Superior temporal gyrus (tissue), 1 donor: ENCODE results near the gene RHBG.
"Not testable (repeated sequence)": the region's sequence is repeated elsewhere in the genome, so short reads cannot be mapped to it uniquely, and the experiment has no call there.

Experiments
- DNase-seq: peaks from one replicate; pipeline ENCODE4 v3.0.0-alpha.2; 2016; ENCODE audit errors: extremely low spot score

The RHBG gene, protein sequence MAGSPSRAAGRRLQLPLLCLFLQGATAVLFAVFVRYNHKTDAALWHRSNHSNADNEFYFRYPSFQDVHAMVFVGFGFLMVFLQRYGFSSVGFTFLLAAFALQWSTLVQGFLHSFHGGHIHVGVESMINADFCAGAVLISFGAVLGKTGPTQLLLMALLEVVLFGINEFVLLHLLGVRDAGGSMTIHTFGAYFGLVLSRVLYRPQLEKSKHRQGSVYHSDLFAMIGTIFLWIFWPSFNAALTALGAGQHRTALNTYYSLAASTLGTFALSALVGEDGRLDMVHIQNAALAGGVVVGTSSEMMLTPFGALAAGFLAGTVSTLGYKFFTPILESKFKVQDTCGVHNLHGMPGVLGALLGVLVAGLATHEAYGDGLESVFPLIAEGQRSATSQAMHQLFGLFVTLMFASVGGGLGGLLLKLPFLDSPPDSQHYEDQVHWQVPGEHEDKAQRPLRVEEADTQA

DNA sequence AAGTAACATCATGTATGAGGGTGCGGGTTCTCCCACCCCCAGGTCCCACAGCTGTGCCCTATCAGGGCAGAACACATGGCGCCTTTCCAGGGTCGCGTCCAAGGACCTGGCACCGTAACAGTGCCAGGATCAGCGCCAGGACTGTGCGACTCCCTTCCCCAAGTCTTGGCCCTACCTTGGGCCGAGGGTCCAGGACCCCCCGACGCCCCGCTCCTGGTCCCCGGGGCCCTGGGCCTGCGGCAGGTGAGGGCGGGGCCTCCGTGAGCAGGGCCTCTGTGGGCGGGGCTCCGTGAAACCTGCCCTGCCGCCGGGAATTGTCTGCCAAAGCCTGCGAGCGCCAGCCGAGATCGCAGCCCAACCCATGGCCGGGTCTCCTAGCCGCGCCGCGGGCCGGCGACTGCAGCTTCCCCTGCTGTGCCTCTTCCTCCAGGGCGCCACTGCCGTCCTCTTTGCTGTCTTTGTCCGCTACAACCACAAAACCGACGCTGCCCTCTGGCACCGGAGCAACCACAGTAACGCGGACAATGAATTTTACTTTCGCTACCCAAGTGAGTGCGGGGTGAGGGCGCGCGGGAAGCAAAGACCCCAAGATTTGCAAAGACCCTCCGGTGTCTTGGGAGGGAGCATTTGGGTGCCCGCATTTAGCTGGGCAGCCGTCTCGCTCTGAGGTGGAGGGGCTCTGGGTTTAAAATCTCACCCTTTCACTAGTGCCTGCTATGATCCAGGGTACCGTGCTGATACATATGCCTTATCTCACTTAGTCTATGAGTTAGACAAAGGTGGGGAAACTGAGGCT is at the start of gene RHBG:
Gene RHBG (plus strand): TSS at position 323 of the 796 bp plus-strand sequence. CDS start 39 bp downstream, at position 362.
- DNase-seq = no peak

DNA sequence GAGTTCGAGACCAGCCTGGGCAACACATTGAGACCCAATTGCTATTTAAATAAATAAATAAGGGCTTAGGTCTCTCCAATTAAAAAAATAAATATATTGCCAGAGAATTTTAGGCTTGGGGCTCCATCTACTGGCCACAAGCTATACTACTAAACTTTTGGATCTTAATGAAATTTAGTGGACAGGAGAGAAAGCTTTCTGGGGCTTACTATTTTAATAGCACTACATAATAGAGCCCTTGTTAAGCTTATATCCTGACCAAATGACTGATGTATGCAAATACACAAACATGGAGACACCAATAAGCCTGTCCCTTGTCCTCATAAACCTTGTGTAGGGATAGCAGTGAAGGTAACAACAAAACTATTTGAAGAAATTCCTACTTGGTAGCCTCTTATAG is 49.3 kb upstream of the RHBG start:
- peak; percentile 46 for DNase-seq

DNA sequence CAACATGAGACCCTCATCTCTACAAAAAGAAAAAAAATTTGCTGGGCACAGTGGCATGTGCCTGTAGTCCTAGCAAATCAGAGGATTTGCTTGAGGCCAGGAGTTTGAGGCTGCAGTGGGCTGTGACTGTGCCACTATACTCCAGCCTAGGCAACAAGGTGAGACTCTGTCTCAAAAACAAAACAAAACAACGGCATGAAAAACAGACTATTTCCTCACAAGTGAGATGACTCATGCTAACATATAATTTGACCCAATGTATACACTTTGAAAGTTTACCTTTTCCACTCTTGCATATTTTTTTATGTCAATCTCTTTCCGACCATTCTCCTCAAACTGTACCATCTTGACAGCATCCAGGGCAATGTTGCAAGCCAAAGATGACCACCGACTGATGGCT is 48.5 kb upstream of the RHBG start:
- DNase-seq = no peak

DNA sequence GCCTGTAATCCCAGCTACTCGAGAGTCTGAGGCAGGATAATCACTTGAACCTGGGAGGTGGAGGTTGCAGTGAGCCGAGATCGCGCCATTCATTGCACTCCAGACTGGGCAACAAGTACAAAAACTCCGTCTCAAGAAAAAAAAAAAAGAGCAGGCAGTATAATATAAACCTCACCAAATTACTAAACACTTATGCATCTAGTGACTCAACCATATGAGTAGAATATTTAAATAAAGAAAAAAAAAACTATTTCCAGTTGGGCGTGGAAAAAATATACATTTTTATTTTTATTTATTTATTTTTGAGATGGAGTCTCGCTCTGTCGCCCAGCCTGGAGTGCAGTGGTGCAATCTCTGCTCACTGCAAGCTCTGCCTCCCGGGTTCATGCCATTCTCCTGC is 45.8 kb upstream of the RHBG start:
- DNase-seq = not testable (repeated sequence)

DNA sequence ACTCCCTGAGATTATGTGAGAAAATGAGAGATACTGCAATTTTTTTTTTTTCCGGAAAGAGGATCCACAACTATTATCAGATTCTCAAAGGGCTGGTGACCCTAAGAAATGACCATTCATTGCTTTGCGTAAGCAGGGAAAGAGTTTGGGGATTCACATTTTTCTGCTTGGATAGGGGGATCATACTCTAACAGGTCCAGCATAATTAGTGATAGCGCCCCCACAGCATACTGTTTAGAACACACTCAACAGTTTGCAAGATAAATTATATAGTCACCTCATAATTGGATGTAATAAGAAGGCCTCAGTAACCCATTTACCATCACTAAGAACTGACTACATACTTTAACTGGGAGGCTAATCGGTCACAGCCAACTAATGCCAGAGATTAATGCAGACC is 32.8 kb upstream of the RHBG start:
- DNase-seq = no peak

DNA sequence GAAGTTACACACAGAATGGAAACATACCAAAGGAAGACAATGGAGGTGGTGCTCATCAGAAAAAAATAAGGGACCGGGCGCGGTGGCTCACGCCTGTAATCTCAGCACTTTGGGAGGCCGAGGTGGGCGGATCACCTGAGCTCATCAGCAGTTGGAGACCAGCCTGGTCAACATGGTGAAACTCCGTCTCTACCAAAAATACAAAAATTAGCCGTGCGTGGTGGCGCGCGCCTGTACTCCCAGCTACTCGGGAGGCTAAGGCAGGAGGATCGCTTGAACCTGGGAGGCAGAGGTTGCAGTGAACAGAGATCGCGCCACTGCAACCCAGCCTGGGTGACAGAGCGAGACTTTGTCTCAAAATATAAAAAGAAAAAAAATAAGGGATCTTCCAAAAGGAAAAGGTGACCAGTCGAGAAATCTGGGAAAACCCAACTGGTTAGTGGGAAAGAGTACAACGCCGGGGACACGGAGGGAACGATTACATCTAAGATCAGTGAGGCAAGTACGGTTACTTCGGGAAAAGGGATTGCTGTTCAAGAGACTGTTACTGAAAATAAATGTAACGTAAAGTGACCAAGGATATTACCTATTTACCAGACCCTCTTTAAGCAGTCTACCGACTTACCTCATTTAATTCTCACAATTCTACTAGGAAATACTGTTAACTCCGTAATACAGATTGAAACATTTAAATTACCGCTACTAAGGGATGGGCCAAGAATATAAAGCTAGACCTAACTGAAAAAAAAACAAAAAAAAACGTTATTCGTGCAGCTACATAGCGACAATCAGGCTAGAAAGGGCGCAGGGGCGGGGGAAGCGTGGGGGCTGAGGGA is 31.7 kb upstream of the RHBG start:
- peak; percentile 18 for DNase-seq

DNA sequence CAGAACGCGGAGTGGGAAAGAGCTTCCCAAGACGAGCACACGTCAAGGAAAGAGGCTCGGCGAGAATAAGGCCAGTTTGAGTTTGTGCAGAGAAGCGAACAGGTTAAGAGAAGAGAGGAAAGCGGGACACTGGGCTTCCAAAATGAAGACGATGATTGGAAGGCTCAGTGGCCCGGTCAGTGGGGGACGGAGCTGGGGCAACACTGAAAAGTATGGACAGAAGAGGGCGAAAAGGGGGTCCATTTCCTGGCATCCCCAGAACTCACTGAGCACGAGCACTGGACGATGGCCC is 31.2 kb upstream of the RHBG start:
- DNase-seq = no peak

DNA sequence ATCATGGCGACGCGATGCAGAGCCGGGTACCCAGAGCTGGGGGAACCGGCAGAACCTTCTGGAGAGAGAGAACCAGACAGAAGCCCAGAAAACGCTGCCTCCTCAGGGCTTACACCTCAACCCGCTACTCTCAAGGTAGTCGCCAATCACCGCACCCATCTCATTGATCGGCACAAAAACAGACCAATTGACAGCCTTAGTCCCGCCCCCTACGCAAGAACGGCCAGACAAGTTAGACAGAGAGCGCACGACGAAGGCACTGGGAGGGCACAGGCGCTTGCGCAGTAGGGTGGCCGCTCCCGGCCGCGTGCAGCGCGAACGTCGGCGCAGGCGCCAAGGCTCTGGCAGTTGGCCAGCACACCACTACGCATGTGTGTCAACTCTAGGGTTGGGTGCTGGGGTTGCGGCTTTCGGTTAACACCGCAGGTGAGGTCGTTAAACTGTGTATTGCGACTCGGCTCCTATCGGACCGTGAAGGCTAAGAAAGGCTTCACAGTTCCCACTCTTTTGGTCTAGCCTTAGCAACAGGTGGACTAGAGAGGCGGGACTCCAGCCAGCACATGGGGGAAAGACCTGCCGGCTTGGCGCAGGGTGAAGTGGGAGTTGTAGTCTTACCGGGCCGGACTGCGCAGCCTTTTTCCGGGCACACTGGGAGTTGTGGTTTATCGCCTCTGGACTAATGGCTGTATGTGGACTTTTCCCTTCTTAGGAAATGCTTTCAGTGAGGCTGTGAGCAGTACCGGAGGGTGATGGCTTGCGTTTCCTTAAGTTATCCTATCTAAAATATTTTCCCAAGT is 30.6 kb upstream of the RHBG start, which contains the start of the genes CCT3 and TSACC:
Gene CCT3 (minus strand): TSS at position 113 of the 797 bp plus-strand sequence. CDS start 108 bp downstream, at position 5.
Gene TSACC (plus strand): TSS at position 347 of the 797 bp plus-strand sequence. CDS start 1,232 bp downstream, outside the sequence.
- DNase-seq = peak; percentile 99

DNA sequence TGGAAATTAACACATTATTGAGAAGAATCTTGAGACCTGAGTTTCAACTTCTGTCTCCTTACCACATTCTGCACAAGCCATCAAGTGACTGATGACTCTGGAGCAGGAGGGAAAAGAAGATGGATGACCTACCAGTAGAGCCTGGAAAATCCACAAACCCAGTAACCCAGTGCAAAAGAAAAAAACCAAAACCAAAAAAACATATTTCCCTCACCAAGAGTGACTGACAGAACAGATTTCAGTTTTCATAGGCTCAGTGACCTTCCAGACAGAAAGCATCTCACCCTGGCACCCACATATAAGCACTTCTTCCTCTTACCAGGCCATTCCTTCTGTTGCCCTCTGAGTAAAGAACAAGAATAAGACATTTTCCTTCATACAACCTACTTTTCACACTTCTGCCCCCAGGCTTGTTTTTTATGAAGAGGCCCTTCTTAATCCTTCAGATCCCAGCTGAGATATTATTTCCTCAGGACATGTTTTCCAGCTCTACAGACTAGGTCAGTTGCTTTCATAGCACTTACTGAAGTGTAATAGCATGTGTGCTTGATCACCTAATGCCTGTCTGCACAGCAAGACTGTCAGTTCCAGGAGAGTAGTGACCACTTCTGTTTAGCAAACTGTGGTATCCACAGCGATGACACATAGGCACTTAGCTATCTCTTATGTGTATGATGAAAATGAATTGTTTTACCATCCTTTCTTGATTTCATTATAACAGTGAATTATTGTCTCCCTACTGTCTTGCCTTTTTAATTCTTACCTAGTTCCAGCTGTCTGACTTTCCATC is 26.6 kb upstream of the RHBG start:
- DNase-seq = no peak

DNA sequence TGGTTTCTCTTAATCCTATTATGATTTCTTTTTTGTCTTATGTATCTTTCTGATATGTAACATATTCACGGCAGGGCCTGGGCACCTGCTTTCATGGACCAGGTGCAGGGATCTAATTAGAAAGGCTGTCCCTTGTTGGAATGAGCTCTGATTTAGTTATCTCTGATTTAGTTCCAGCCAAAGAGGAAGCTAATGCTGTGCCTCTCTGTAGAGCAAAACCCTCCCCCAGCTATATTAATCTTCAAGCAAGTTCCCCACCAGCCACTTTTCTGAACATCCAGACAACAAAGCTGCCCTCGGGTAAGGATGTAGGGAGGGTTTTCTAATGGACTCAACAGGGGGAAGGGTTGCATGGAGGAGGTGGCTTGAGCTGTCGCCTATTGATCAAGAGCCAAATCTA is 24.6 kb upstream of the RHBG start:
- no peak for DNase-seq

DNA sequence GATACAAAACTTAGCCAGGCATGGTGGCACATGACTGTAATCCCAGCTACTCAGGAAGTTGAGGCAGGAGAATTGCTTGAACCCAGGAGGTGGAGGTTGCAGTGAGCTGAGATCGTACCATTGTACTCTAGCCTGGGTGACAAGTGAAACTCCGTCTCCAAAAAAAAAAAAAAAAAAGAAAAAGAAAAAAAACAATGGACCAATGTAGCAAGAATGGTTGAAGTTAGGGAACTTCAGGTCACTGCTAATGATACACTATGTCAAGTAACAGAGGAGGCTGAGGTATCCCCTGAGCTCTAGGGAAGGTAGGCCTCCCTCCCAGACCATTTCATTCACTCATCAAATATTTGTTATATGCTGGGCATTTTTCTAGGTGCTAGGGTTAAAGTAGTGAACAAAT is 23.0 kb upstream of the RHBG start:
- not testable (repeated sequence) for DNase-seq

DNA sequence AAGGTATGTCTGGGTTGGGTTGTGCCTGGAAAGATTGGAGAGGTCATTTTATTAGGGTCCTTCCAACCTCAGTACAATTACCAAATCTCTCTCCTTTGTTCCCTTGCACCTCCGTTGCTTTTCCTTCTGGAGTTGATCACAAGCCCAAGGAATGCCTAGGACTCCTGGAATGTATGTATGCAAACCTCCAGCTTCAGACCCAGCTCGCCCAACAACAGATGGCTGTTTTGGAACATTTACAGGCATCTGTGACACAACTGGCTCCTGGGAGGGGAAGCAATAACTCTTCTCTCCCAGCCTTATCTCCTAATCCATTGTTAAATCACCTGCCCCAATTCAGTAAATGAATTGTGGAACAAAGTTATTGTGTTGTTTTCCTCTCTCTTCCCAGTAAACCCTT is 22.4 kb upstream of the RHBG start:
- DNase-seq = no peak

DNA sequence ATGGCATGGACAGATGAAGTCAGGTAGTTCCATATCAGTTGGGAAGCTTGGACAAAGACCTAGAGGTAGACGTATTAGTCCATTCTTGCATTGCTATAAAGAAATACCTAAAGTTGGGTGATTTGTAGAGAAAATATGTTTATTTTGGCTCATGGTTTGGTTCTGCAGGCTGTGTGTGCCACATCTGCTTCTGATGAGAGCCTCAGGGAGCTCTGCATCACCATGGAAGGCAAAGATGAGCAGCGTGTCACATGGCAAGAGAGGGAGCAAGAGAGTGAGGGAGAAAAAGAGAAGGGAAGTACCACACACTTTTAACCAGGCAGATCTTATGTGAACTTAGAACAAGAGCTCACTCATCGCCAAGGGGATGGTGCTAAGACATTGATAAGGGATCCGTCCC is 21.7 kb upstream of the RHBG start:
- DNase-seq = no peak

DNA sequence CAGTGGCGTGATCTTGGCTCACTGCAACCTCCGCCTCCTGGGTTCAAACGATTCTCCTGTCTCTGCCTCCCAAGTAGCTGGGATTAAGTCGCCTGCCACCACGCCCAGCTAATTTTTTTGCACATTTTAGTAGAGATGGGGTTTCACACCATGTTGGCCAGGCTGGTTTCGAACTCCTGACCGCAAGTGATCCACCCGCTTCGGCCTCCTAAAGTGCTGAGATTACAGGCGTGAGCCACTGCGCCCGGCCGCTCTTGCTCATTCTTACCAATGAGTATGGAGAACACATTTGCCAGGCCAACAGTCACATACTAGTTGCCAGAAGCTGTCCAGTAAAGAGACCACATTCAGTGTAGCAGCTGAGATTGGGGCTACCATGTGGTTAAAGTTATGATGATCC is 16.5 kb upstream of the RHBG start:
- not testable (repeated sequence) for DNase-seq

DNA sequence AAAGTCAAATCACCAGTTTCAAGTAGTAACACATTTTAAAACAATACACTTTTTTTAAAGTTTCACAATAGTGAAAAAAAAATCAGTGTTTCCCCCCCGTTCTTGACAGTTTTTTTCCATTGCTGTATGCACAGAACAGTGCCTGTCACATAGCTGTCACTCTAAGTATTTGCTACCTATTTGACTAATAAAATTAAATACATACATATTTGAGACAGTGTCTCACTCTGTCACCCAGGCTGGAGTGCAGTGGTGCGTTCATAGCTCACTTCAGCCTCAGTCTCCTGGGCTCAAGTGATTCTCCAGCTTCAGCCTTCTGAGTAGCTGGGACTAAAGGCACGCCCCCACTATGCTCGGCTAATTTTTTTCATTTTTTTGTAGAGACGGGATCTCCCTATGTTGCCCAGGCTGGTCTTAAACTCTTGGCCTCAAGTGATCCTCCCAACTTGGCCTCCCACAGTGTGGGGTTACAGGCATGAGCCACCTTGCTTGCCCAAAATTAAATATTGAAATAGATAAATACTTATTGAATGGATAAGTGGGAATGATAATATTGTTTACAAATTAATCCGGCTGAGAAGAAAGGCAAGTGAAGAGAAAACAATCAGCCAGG is 12.6 kb upstream of the RHBG start:
- no peak for DNase-seq

DNA sequence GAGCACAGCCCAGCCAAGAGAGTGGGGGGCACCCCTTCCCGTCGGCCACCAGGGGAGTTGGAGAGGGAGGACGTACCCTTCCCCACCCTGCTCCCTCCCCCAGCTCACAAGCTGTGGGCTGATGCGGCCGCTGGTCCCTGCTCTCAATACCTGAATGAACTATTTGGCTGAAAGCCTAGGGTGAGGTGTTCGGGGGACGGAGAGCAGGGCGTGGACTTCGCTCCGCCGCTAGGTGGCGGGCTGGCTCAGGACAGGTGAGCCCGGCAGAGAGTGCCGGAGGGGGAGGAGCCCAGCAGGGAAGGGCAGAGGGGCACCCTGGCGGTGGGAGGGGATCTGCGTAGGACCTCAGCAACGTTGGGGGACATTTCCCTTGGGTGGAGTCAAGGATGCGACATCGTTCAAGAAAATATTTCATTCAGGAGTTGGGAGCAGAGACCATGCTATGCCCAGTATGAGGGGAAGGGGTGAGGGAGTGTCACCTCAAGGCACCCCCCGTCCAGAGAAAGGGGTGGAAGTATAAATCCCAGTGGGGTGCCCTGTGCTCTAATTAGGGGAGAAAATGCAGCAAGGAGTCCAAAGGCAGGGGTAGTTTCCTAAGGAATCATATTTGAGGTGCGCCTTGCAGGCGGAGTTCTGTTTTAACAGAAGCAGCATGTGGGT is 12.0 kb upstream of the RHBG start:
- peak; percentile 47 for DNase-seq

DNA sequence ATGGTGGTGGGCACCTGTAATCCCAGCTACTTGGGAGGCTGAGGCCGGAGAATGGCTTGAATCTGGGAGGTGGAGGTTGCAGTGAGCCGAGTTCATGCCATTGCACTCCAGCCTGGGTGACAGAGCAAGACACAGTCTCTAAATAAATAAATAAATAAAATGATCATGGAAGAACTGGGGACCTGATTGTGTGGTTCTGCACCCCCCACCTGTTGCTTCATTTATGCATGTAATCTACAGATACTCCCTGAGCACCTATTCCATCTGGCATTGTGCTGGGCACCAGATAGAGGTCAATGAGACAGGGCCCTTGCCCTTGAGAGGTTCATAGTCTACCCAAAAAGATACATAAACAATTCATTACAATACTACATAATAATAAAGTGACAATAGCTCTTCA is 11.0 kb upstream of the RHBG start:
- DNase-seq = no peak

DNA sequence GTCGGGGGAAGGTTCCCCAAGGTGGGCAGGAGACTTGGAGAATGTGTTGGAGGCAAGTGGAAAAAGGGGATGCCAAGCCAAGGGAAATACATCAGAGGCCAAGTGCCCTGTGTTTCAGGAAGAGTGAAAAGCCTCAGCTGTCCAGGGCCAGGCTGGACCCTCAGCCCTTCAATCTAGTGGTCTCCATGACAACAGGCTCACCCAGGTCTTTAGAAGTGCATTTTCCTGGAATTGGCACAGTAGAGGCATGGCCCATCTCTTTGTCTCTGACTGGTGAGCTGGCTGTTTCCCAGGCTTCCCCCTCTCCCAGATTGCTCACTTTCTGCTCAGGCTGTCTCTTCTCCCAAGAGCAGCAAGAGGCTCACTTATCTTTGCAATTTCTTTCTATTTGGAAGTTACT is 10.4 kb upstream of the RHBG start:
- no peak for DNase-seq

DNA sequence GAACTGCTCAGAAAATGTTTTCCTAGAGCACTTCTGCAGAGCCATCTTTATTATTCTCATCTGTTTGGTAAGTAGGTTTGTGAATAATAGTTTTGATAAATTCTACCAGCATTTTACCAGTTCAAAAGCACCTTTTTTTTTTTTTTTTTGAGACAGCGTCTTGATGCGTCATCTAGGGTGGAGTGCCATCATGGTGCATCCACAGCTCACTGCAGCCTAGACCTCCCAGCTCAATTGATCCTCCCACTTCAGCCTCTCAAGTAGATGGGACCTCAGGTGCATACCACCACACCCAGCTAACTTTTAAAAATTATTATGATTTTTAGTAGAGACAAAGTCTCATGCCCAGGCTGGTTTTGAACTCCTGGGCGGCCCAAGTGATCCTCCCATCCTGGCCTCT is 9.8 kb upstream of the RHBG start:
- no peak for DNase-seq
